SH-SY5Y (cell line): ENCODE measurements around the gene SNX30.

Experiments used
- GATA2 ChIP-seq: IDR thresholded peaks from 2 replicates; pipeline ENCODE4 v1.6.1; 2011; ENCODE audit warnings: mild to moderate bottlenecking, low read depth, low read length
- GATA3 ChIP-seq: IDR thresholded peaks from 2 replicates; pipeline ENCODE4 v1.6.1; 2011; ENCODE audit warnings: low read depth, mild to moderate bottlenecking, low read length, moderate library complexity

DNA sequence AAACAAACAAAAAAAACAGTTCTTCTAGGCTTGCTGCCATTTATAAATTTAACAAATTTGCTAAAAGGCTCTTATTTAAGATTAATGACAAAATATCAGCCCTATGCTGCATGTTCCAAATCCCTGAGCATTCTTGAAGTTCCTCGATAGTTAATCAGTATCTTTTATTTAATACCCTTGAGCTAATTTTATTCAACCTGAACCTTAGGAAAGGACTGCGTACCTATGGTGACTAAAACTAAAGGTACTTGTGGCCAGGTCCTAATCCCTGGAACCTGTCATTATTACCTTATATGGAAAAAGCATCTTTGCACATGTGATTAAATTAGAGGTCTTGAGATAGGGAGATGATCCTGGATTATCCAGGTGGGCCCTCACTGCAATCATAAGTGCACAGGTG, 22.2 kb upstream of the SNX30 start:
- TF ChIP-seq GATA2: no peak
- TF ChIP-seq GATA3: no peak
